OCI-LY3 (cell line): ENCODE measurements around the gene WNT11.

Experiments used
- H2AFZ ChIP-seq: fragments of 200-600, 300-600 bp; shearing (Covaris generic); 2 replicates; pipeline ENCODE4 v1.6.0; 2014; ENCODE audit warnings: antibody characterized with exemption, low read depth, low read length
- H3K27ac ChIP-seq: fragments of 200-600, 300-600 bp; sonication (generic); 2 replicates; pipeline ENCODE4 v1.5.1; 2014; ENCODE audit warnings: mild to moderate bottlenecking, low read length, moderate library complexity, mixed read lengths
- H3K27me3 ChIP-seq: fragments of 200-600, 300-600 bp; sonication (generic); 2 replicates; pipeline ENCODE4 v1.6.1; 2014; ENCODE audit warnings: low read depth, low read length, mixed read lengths
- H3K36me3 ChIP-seq: fragments of 200-600, 300-600 bp; sonication (generic); replicated peaks from 2 replicates; pipeline ENCODE3; 2014; ENCODE audit warnings: low read depth, low read length, mixed read lengths
- H3K4me1 ChIP-seq: fragments of 300-600, 200-600 bp; sonication (generic); 2 replicates; pipeline ENCODE4 v1.6.1; 2014; ENCODE audit warnings: low read length, mixed read lengths
- H3K4me2 ChIP-seq: fragments of 200-600, 300-600 bp; sonication (generic); 2 replicates; pipeline ENCODE4 v1.6.1; 2014; ENCODE audit warnings: low read length, mixed read lengths
- H3K4me3 ChIP-seq: fragments of 300-600, 200-600 bp; sonication (generic); 2 replicates; pipeline ENCODE4 v1.5.1; 2014; ENCODE audit warnings: antibody characterized with exemption, mild to moderate bottlenecking, low read length, moderate library complexity
- H3K79me2 ChIP-seq: fragments of 300-600, 200-600 bp; shearing (Covaris generic); 2 replicates; pipeline ENCODE4 v1.6.1; 2014; ENCODE audit warnings: mild to moderate bottlenecking, low read length, mixed read lengths
- H3K9ac ChIP-seq: fragments of 300-600, 200-600 bp; shearing (Covaris generic); 2 replicates; pipeline ENCODE4 v1.6.0; 2014; ENCODE audit warnings: mild to moderate bottlenecking, low read length, moderate library complexity
- H3K9me3 ChIP-seq: fragments of 200-600, 300-600 bp; shearing (Covaris generic); 2 replicates; pipeline ENCODE4 v1.6.1; 2014; ENCODE audit warnings: low read length, mixed read lengths; ENCODE audit not compliant: insufficient read depth
- H4K20me1 ChIP-seq: fragments of 200-600, 300-600 bp; sonication (generic); 2 replicates; pipeline ENCODE4 v1.6.1; 2016; ENCODE audit warnings: low read length, mixed read lengths; ENCODE audit not compliant: insufficient read depth
- CTCF ChIP-seq: fragments of 200-600, 300-600 bp; sonication (generic); IDR thresholded peaks from 2 replicates; pipeline ENCODE4 v1.5.1; 2014; ENCODE audit warnings: antibody characterized with exemption, low read length, low read depth
- EZH2phosphoT487 ChIP-seq: fragments of 200-600 bp; shearing (Covaris generic); IDR thresholded peaks from 2 replicates; pipeline ENCODE4 v1.6.1; 2018; ENCODE audit warnings: antibody characterized with exemption, mixed run types, low read depth

WNT11 gene

DNA sequence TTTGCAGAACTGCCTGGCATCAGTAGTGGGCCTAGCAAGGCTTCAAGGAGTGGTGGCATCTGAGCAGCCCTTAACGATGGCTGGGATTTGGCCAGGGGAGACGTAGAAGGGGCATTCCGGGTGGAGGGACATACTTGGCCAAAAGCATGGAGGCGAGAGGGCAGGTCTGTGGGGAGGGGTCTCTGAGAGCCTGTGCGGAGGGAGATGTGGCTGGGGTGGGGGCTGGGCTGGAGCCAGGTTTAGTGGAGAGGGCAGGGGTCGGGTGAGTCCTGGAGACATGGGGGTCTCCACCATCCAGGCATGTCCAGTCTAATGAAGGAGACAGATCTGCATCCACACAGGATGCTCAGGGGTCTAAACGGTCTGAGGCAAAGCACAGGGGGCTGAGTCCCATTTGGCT is 34.4 kb upstream of the WNT11 start:
- no peak overlapping the region for H3K4me3 ChIP-seq
- peaks cover 5% of the 10 kb centered on the region; the same call in 1 of the 2 replicates for H3K4me1 ChIP-seq
- H3K79me2 ChIP-seq = no peaks in the 10 kb centered on the region
- TF ChIP-seq CTCF (no peak), EZH2phosphoT487 (no peak)
- no peaks in the 10 kb centered on the region for H3K9me3 ChIP-seq
- no peak overlapping the region for H3K27ac ChIP-seq
- peaks cover 13% of the 10 kb centered on the region; the same call in 1 of the 2 replicates for H3K27me3 ChIP-seq
- H2AFZ ChIP-seq = no peak overlapping the region
- H3K36me3 ChIP-seq = no peaks in the 10 kb centered on the region
- H3K4me2 ChIP-seq = no peak overlapping the region
- no peak overlapping the region for H3K9ac ChIP-seq
- H4K20me1 ChIP-seq = no peaks in the 10 kb centered on the region

DNA sequence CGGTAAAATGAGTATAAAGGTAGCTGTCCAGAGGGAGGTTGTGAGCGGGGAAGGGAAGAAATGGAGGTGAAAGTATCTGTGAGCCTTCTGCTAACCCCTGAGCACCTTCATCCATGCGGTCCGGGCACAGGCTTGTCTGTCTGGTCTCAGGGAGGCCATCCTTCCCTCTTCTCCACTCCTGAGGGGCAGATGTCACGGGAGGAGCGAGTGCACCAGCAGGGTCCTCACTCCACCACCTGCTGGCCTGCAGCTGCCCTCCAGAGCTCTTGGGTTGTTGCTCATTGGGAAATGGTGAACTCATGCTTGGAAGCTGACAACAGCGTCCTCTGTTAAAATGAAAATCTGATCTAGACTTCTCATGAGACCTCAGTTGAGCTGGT is 33.8 kb upstream of the WNT11 start:
- peaks cover 13% of the 10 kb centered on the region; the same call in 1 of the 2 replicates for H3K27me3 ChIP-seq
- no peak overlapping the region for H3K4me3 ChIP-seq
- no peak overlapping the region for H3K27ac ChIP-seq
- no peak for TF ChIP-seq CTCF
- TF ChIP-seq EZH2phosphoT487 = no peak
- no peaks in the 10 kb centered on the region for H4K20me1 ChIP-seq
- no peaks in the 10 kb centered on the region for H3K79me2 ChIP-seq
- H3K36me3 ChIP-seq = no peaks in the 10 kb centered on the region
- no peaks in the 10 kb centered on the region for H3K9me3 ChIP-seq
- no peak overlapping the region for H3K4me2 ChIP-seq
- H3K4me1 ChIP-seq = peaks cover 5% of the 10 kb centered on the region; the same call in 1 of the 2 replicates
- no peak overlapping the region for H2AFZ ChIP-seq
- no peak overlapping the region for H3K9ac ChIP-seq

GRCh38 chr11:76239483-76240160 is 33.3 kb upstream of the WNT11 start:
- H3K27ac ChIP-seq = no peak overlapping the region
- no peaks in the 10 kb centered on the region for H4K20me1 ChIP-seq
- no peaks in the 10 kb centered on the region for H3K9me3 ChIP-seq
- H3K4me2 ChIP-seq = no peak overlapping the region
- peaks cover 13% of the 10 kb centered on the region; the same call in 1 of the 2 replicates for H3K27me3 ChIP-seq
- H3K9ac ChIP-seq = no peak overlapping the region
- H3K79me2 ChIP-seq = no peaks in the 10 kb centered on the region
- H3K4me1 ChIP-seq = peaks cover 5% of the 10 kb centered on the region; the same call in 1 of the 2 replicates
- no peak overlapping the region for H2AFZ ChIP-seq
- TF ChIP-seq EZH2phosphoT487 (no peak), CTCF (no peak)
- no peaks in the 10 kb centered on the region for H3K36me3 ChIP-seq
- no peak overlapping the region for H3K4me3 ChIP-seq

GRCh38 chr11:76238551-76238950 is 32.2 kb upstream of the WNT11 start:
- Histone ChIP-seq H3K79me2 (no peaks in the 10 kb centered on the region), H3K4me1 (peaks cover 15% of the 10 kb centered on the region), H3K4me2 (no peak overlapping the region), H3K4me3 (no peak overlapping the region), H3K9ac (no peak overlapping the region), H2AFZ (no peak overlapping the region), H3K27ac (no peak overlapping the region), H4K20me1 (no peaks in the 10 kb centered on the region), H3K36me3 (no peaks in the 10 kb centered on the region), H3K9me3 (no peaks in the 10 kb centered on the region), H3K27me3 (peaks cover 13% of the 10 kb centered on the region; the same call in 1 of the 2 replicates)
- TF ChIP-seq EZH2phosphoT487 (no peak), CTCF (no peak)
